H9 (cell line): ENCODE measurements around the gene ERI3. TPM values are rescaled to one million over a fixed set of nuclear protein-coding genes. Genes with fewer than 3 reads are reported as not detected.

Experiments
- DNase-seq: peaks from one replicate; pipeline ENCODE4 v3.0.0-alpha.2; 2017
- H2AFZ ChIP-seq: one replicate; pipeline ENCODE4 v1.6.1; 2013; ENCODE audit warnings: mild to moderate bottlenecking, low read length, control low read depth, moderate library complexity
- H2AK5ac ChIP-seq: 2 replicates; pipeline ENCODE4 v1.6.1; 2013; ENCODE audit warnings: low read length, control low read depth, mixed read lengths; ENCODE audit not compliant: insufficient read length
- H2BK120ac ChIP-seq: one replicate; pipeline ENCODE4 v1.6.1; 2013; ENCODE audit warnings: low read depth, mild to moderate bottlenecking, low read length, control low read depth, inconsistent platforms; ENCODE audit not compliant: poor library complexity, severe bottlenecking
- H2BK12ac ChIP-seq: 2 replicates; pipeline ENCODE4 v1.6.1; 2013; ENCODE audit warnings: low read length, control low read depth, mixed read lengths, low read depth; ENCODE audit not compliant: insufficient read length
- H2BK15ac ChIP-seq: 2 replicates; pipeline ENCODE4 v1.6.1; 2013; ENCODE audit warnings: low read depth, low read length, control low read depth
- H2BK20ac ChIP-seq: one replicate; pipeline ENCODE4 v1.6.1; 2013; ENCODE audit warnings: low read depth, mild to moderate bottlenecking, low read length, control low read depth, inconsistent platforms; ENCODE audit not compliant: poor library complexity, severe bottlenecking
- H2BK5ac ChIP-seq: 2 replicates; pipeline ENCODE4 v1.6.1; 2013; ENCODE audit warnings: low read length, control low read depth, mixed read lengths; ENCODE audit not compliant: insufficient read length
- H3K14ac ChIP-seq: 2 replicates; pipeline ENCODE4 v1.6.1; 2013; ENCODE audit warnings: low read length, control low read depth; ENCODE audit not compliant: insufficient read depth
- H3K18ac ChIP-seq: 2 replicates; pipeline ENCODE4 v1.6.1; 2013; ENCODE audit warnings: low read depth, mild to moderate bottlenecking, mixed read lengths, low read length, control low read depth; ENCODE audit not compliant: insufficient read length
- H3K23ac ChIP-seq: 2 replicates; pipeline ENCODE4 v1.6.1; 2013; ENCODE audit warnings: low read length, control low read depth, mixed read lengths, low read depth; ENCODE audit not compliant: insufficient read length
- H3K23me2 ChIP-seq: 2 replicates; pipeline ENCODE4 v1.6.1; 2013; ENCODE audit warnings: low read depth, mild to moderate bottlenecking, mixed read lengths, low read length, control low read depth; ENCODE audit not compliant: insufficient read length, poor library complexity, severe bottlenecking
- H3K27ac ChIP-seq: 2 replicates; pipeline ENCODE4 v1.5.1; 2013; ENCODE audit warnings: low read length, control low read depth, mixed read lengths, low read depth; ENCODE audit not compliant: insufficient read length
- H3K27me3 ChIP-seq: 2 replicates; pipeline ENCODE4 v1.6.1; 2013; ENCODE audit warnings: low read length, control low read depth, inconsistent platforms; ENCODE audit not compliant: insufficient read depth
- H3K4ac ChIP-seq: 2 replicates; pipeline ENCODE4 v1.6.1; 2013; ENCODE audit warnings: low read depth, mild to moderate bottlenecking, control low read depth, inconsistent platforms, low read length, moderate library complexity
- H3K4me1 ChIP-seq: 2 replicates; pipeline ENCODE4 v1.6.1; 2013; ENCODE audit warnings: low read length, control low read depth, inconsistent platforms; ENCODE audit not compliant: insufficient read depth
- H3K4me2 ChIP-seq: 2 replicates; pipeline ENCODE4 v1.6.1; 2013; ENCODE audit warnings: low read length, control low read depth, mixed read lengths; ENCODE audit not compliant: insufficient read length, insufficient read depth
- H3K56ac ChIP-seq: 2 replicates; pipeline ENCODE4 v1.6.1; 2013; ENCODE audit warnings: low read depth, mild to moderate bottlenecking, mixed read lengths, low read length, control low read depth; ENCODE audit not compliant: insufficient read length
- H3K79me1 ChIP-seq: 2 replicates; pipeline ENCODE4 v1.6.1; 2013; ENCODE audit warnings: low read depth, mild to moderate bottlenecking, moderate library complexity, low read length, control low read depth, inconsistent platforms; ENCODE audit not compliant: insufficient read depth, poor library complexity, severe bottlenecking
- H3K79me2 ChIP-seq: 2 replicates; pipeline ENCODE4 v1.6.1; 2013; ENCODE audit warnings: low read length, control low read depth, inconsistent platforms; ENCODE audit not compliant: insufficient read depth
- H3K9ac ChIP-seq: 2 replicates; pipeline ENCODE4 v1.6.1; 2013; ENCODE audit warnings: low read length, control low read depth, mixed read lengths; ENCODE audit not compliant: insufficient read length; ENCODE audit errors: extremely low read depth
- H3K9me3 ChIP-seq: one replicate; pipeline ENCODE4 v1.6.1; 2013; ENCODE audit warnings: low read depth, low read length, inconsistent platforms; ENCODE audit not compliant: control insufficient read depth
- H3T11ph ChIP-seq: one replicate; pipeline ENCODE4 v1.6.1; 2013; ENCODE audit warnings: mild to moderate bottlenecking, low read length, control low read depth, inconsistent platforms
- H4K20me1 ChIP-seq: one replicate; pipeline ENCODE4 v1.6.1; 2013; ENCODE audit not compliant: control insufficient read depth, insufficient read length, insufficient read depth
- H4K5ac ChIP-seq: 2 replicates; pipeline ENCODE4 v1.6.1; 2013; ENCODE audit warnings: low read depth, mild to moderate bottlenecking, mixed read lengths, low read length, control low read depth; ENCODE audit not compliant: insufficient read length
- H4K8ac ChIP-seq: replicated peaks from 2 replicates; pipeline ENCODE4 v1.6.1; 2013; ENCODE audit warnings: low read length, control low read depth, mixed read lengths, low read depth; ENCODE audit not compliant: insufficient read length
- H4K91ac ChIP-seq: 2 replicates; pipeline ENCODE4 v1.6.1; 2013; ENCODE audit warnings: low read depth, mild to moderate bottlenecking, moderate library complexity, mixed read lengths, low read length, control low read depth; ENCODE audit not compliant: insufficient read length
- H3K27ac Mint-ChIP-seq, 3 experiments: 2 replicates in 2 of 3; 3 replicates in 1 of 3; pipeline ENCODE4 v1.8.0; 2020 to 2021; ENCODE audit warnings: mixed read lengths in 3 of 3, mild to moderate bottlenecking in 1 of 3, moderate library complexity in 1 of 3
- H3K27me3 Mint-ChIP-seq: 2 replicates; pipeline ENCODE4 v1.8.0; 2021; ENCODE audit warnings: low read depth, mild to moderate bottlenecking, moderate library complexity, mixed read lengths
- H3K36me3 Mint-ChIP-seq, 3 experiments: 2 replicates in 2 of 3; 3 replicates in 1 of 3; pipeline ENCODE4 v1.8.0; 2020 to 2021; ENCODE audit warnings: low read depth in 3 of 3, mixed read lengths in 3 of 3; ENCODE audit not compliant: insufficient read depth in 1 of 3
- H3K4me1 Mint-ChIP-seq, 2 experiments: 2 replicates each; pipeline ENCODE4 v1.8.0; 2020; ENCODE audit warnings: mixed read lengths in 2 of 2
- H3K4me3 Mint-ChIP-seq, 2 experiments: 2 replicates in 1 of 2; 3 replicates in 1 of 2; pipeline ENCODE4 v1.8.0; 2020 to 2021; ENCODE audit warnings: mild to moderate bottlenecking in 2 of 2, mixed read lengths in 2 of 2, moderate library complexity in 1 of 2
- H3K9me3 Mint-ChIP-seq, 2 experiments: 2 replicates in 1 of 2; 3 replicates in 1 of 2; pipeline ENCODE4 v1.8.0; 2020; ENCODE audit warnings: mild to moderate bottlenecking in 2 of 2, mixed read lengths in 2 of 2, moderate library complexity in 1 of 2
- CTCF ChIP-seq: fragments of 200-600 bp; sonication (generic); conservative IDR thresholded peaks from 3 replicates; pipeline ENCODE4 v1.8.0; 2021; ENCODE audit warnings: antibody characterized with exemption, mild to moderate bottlenecking
- WGBS: extraction: QIAGEN DNeasy Blood & Tissue Kit; methylation state at CpG from one replicate; pipeline ENCODE4 v1.1.7; 2013; ENCODE audit warnings: missing lambda C conversion rate, low lambda C conversion rate, mixed read lengths; ENCODE audit not compliant: insufficient read length; ENCODE audit errors: extremely low coverage; 5-methylcytosine and 5-hydroxymethylcytosine counted together
- total RNA-seq: library from RNA; stranded (reverse); gene quantifications from 2 replicates; pipeline ENCODE4 v1.2.1, GENCODE V29; 2021

ERI3 gene
- total RNA-seq, 1 experiment from 2014 or later: 61.6 TPM

GRCh38 chr1:44401256-44402228 is 46.5 kb upstream of the ERI3 start:
- peaks cover 83% of the 10 kb centered on the region for H3K27me3 Mint-ChIP-seq

More at GRCh38 chr1:44401256-44402228, 46.5 kb upstream of the ERI3 start:
- H4K20me1 ChIP-seq: no peaks in the 10 kb centered on the region
- H3K9me3 Mint-ChIP-seq: no peaks in the 10 kb centered on the region; a peak in 1 of 5 replicates
- no peak overlapping the region for H3K9ac ChIP-seq
- H4K5ac ChIP-seq: no peak overlapping the region
- no peak overlapping the region for H3K18ac ChIP-seq
- DNase-seq: no peak
- no peak overlapping the region for H3K27ac Mint-ChIP-seq
- H4K91ac ChIP-seq: no peak overlapping the region
- H3K56ac ChIP-seq: no peak overlapping the region
- no peak overlapping the region for H3K27ac ChIP-seq
- no peaks in the 10 kb centered on the region; the same call in 1 of the 2 replicates for H3K4me1 ChIP-seq
- H3K23ac ChIP-seq: no peak overlapping the region
- TF ChIP-seq CTCF: no peak
- no CpG with 5 or more reads among the region's 12 CpGs for WGBS
- no peak overlapping the region for H2BK15ac ChIP-seq
- no peak overlapping the region for H3K14ac ChIP-seq
- H3K4me2 ChIP-seq: no peak overlapping the region
- no peak overlapping the region for H2BK20ac ChIP-seq
- no peaks in the 10 kb centered on the region for H3K36me3 Mint-ChIP-seq
- H3K4ac ChIP-seq: no peak overlapping the region
- no peaks in the 10 kb centered on the region for H3K79me1 ChIP-seq
- peaks cover 4 to 9% of the 10 kb centered on the region in 2 experiments for H3K4me1 Mint-ChIP-seq
- no peak overlapping the region for H2BK12ac ChIP-seq
- H4K8ac ChIP-seq: no peak overlapping the region
- H3K27me3 ChIP-seq: no peaks in the 10 kb centered on the region
- no peak overlapping the region for H3K4me3 Mint-ChIP-seq
- H2AK5ac ChIP-seq: no peak overlapping the region
- H3T11ph ChIP-seq: no peak overlapping the region
- peaks cover 10% of the 10 kb centered on the region for H3K23me2 ChIP-seq
- H2AFZ ChIP-seq: no peak overlapping the region
- H2BK5ac ChIP-seq: no peak overlapping the region
- H2BK120ac ChIP-seq: no peak overlapping the region
- H3K9me3 ChIP-seq: no peaks in the 10 kb centered on the region
- H3K79me2 ChIP-seq: no peaks in the 10 kb centered on the region
